ENCODE data around the gene PLOD2.

DNA sequence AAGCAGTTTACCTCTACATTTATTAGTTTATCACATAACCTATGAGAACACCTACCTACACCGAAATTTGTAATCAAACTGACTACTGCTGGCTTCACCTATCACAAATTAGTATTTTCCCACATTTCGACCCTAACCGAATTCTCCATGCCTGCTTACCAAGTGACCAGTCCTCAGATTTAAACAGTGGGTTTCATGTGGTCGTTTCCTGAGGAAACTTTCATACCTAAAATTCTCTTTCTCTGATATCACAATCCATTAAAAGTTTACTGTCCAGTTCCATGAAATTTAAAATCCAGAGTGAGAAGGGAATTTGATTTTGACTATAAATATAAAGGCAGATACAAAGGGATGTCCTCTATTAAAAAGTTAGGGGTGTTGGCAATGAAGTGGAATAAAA lies 1.9 kb downstream of the PLOD2 start:
- TF ChIP-seq POLR2A (IDR thresholded peaks at IDR 0.05; ENCODE audit: low read length) (no peak), GATA1 (IDR thresholded peaks at IDR 0.05; ENCODE audit: low read depth, low read length) (no peak)

All from erythroblast (primary cell).